Stimulated activated CD4-positive, alpha-beta T cell treated with anti-CD3 and anti-CD28 coated beads, TNF-alpha, amount 100 ng/mL, for 24 hours (primary cell): ENCODE results near the gene ITIH1.

Experiments
- DNase-seq, 3 experiments: peaks; one replicate each; pipeline ENCODE4 v3.0.0-alpha.2; 2020; ENCODE audit warnings: low read depth in 3 of 3

The ITIH1 gene

GRCh38 chr3:52839268-52839575, 61.8 kb downstream of the ITIH1 start:
- DNase-seq = no peak

GRCh38 chr3:52839892-52840545, 62.6 kb downstream of the ITIH1 start:
- DNase-seq = no peak

- DNase-seq = no peak
Measured at GRCh38 chr3:52841211-52841980, 64.0 kb downstream of the ITIH1 start.
